ENCODE measurements around the gene IP6K3. TPM values are rescaled to one million over a fixed set of nuclear protein-coding genes. Genes with fewer than 3 reads are reported as not detected.

Gene IP6K3
- total and polyA plus RNA-seq, 2 experiments from 2014 or later: 0.14 to 0.16 TPM

DNA sequence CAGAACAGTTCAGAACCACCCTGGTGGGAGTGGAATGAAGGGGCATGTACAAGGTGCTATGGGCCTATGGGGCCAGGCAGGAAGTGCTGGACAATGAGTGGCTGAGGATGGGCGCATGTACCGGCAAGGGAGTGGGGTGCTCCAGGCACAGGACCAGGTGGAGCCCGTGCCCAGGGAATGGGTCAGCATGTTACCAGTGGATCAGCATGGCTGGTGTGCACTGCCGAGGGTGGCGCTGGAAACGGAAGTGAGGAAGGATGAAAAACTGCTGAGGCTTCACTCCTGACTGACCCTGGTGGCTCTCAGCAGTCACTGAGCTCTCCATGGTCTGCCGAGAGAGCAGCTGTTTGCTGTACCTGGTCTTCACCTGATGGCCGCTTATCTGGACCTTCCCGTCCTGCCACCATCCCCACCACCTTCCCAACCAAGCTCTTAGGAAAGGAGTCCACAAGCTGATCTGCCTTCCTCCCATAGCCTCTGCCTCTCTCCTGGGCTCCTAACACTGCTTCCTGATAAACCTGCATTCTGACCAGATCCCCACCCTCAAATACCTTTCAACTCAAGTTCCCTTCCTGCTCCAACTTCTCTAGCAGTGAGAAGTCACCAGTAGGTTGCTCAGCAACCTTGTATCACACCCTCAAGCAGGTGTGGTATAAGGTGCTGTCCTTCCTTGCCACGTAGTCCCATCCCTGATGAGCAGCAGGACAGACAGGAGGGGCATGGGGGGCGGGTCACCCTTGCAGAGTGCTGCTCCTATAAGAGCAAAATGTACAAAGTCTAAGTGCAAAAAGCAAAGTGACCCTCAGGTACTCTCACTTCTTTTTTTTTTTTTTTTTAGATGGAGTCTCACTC is 42.3 kb downstream of the IP6K3 start (continued):
- TF ChIP-seq, protein P1, sequence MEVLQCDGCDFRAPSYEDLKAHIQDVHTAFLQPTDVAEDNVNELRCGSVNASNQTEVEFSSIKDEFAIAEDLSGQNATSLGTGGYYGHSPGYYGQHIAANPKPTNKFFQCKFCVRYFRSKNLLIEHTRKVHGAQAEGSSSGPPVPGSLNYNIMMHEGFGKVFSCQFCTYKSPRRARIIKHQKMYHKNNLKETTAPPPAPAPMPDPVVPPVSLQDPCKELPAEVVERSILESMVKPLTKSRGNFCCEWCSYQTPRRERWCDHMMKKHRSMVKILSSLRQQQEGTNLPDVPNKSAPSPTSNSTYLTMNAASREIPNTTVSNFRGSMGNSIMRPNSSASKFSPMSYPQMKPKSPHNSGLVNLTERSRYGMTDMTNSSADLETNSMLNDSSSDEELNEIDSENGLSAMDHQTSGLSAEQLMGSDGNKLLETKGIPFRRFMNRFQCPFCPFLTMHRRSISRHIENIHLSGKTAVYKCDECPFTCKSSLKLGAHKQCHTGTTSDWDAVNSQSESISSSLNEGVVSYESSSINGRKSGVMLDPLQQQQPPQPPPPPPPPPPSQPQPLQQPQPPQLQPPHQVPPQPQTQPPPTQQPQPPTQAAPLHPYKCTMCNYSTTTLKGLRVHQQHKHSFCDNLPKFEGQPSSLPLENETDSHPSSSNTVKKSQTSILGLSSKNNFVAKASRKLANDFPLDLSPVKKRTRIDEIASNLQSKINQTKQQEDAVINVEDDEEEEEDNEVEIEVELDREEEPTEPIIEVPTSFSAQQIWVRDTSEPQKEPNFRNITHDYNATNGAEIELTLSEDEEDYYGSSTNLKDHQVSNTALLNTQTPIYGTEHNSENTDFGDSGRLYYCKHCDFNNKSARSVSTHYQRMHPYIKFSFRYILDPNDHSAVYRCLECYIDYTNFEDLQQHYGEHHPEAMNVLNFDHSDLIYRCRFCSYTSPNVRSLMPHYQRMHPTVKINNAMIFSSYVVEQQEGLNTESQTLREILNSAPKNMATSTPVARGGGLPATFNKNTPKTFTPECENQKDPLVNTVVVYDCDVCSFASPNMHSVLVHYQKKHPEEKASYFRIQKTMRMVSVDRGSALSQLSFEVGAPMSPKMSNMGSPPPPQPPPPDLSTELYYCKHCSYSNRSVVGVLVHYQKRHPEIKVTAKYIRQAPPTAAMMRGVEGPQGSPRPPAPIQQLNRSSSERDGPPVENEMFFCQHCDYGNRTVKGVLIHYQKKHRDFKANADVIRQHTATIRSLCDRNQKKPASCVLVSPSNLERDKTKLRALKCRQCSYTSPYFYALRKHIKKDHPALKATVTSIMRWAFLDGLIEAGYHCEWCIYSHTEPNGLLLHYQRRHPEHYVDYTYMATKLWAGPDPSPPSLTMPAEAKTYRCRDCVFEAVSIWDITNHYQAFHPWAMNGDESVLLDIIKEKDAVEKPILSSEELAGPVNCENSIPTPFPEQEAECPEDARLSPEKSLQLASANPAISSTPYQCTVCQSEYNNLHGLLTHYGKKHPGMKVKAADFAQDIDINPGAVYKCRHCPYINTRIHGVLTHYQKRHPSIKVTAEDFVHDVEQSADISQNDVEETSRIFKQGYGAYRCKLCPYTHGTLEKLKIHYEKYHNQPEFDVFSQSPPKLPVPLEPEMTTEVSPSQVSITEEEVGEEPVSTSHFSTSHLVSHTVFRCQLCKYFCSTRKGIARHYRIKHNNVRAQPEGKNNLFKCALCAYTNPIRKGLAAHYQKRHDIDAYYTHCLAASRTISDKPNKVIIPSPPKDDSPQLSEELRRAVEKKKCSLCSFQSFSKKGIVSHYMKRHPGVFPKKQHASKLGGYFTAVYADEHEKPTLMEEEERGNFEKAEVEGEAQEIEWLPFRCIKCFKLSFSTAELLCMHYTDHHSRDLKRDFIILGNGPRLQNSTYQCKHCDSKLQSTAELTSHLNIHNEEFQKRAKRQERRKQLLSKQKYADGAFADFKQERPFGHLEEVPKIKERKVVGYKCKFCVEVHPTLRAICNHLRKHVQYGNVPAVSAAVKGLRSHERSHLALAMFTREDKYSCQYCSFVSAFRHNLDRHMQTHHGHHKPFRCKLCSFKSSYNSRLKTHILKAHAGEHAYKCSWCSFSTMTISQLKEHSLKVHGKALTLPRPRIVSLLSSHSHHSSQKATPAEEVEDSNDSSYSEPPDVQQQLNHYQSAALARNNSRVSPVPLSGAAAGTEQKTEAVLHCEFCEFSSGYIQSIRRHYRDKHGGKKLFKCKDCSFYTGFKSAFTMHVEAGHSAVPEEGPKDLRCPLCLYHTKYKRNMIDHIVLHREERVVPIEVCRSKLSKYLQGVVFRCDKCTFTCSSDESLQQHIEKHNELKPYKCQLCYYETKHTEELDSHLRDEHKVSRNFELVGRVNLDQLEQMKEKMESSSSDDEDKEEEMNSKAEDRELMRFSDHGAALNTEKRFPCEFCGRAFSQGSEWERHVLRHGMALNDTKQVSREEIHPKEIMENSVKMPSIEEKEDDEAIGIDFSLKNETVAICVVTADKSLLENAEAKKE (CRISPR knock-in tag; IDR thresholded peaks at IDR 0.05): no peak
- TF ChIP-seq, protein P2, sequence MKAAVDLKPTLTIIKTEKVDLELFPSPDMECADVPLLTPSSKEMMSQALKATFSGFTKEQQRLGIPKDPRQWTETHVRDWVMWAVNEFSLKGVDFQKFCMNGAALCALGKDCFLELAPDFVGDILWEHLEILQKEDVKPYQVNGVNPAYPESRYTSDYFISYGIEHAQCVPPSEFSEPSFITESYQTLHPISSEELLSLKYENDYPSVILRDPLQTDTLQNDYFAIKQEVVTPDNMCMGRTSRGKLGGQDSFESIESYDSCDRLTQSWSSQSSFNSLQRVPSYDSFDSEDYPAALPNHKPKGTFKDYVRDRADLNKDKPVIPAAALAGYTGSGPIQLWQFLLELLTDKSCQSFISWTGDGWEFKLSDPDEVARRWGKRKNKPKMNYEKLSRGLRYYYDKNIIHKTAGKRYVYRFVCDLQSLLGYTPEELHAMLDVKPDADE (IDR thresholded peaks at IDR 0.05): no peak
- TF ChIP-seq, protein P3, sequence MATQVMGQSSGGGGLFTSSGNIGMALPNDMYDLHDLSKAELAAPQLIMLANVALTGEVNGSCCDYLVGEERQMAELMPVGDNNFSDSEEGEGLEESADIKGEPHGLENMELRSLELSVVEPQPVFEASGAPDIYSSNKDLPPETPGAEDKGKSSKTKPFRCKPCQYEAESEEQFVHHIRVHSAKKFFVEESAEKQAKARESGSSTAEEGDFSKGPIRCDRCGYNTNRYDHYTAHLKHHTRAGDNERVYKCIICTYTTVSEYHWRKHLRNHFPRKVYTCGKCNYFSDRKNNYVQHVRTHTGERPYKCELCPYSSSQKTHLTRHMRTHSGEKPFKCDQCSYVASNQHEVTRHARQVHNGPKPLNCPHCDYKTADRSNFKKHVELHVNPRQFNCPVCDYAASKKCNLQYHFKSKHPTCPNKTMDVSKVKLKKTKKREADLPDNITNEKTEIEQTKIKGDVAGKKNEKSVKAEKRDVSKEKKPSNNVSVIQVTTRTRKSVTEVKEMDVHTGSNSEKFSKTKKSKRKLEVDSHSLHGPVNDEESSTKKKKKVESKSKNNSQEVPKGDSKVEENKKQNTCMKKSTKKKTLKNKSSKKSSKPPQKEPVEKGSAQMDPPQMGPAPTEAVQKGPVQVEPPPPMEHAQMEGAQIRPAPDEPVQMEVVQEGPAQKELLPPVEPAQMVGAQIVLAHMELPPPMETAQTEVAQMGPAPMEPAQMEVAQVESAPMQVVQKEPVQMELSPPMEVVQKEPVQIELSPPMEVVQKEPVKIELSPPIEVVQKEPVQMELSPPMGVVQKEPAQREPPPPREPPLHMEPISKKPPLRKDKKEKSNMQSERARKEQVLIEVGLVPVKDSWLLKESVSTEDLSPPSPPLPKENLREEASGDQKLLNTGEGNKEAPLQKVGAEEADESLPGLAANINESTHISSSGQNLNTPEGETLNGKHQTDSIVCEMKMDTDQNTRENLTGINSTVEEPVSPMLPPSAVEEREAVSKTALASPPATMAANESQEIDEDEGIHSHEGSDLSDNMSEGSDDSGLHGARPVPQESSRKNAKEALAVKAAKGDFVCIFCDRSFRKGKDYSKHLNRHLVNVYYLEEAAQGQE (IDR thresholded peaks at IDR 0.05; ENCODE audit: unreplicated experiment): no peak
- TF ChIP-seq POLR2AphosphoS5 (IDR thresholded peaks at IDR 0.05; ENCODE audit: low read depth) (no peak), CREB1 (CRISPR knock-in tag; IDR thresholded peaks at IDR 0.05; ENCODE audit: low read depth) (no peak), ZNF331 (CRISPR knock-in tag; IDR thresholded peaks at IDR 0.05; ENCODE audit: low read depth) (no peak), JUNB (IDR thresholded peaks at IDR 0.05; ENCODE audit: unreplicated experiment) (no peak), STAT1 (IDR thresholded peaks at IDR 0.05; ENCODE audit: unreplicated experiment) (no peak), ZNF114 (CRISPR knock-in tag; IDR thresholded peaks at IDR 0.05) (no peak)

Measured in GM23338 (cell line).